ENCODE data around the gene TMC6.
"Not testable (repeated sequence)": the region's sequence is repeated elsewhere in the genome, so short reads cannot be mapped to it uniquely, and the experiment has no call there.

TMC6 gene

DNA sequence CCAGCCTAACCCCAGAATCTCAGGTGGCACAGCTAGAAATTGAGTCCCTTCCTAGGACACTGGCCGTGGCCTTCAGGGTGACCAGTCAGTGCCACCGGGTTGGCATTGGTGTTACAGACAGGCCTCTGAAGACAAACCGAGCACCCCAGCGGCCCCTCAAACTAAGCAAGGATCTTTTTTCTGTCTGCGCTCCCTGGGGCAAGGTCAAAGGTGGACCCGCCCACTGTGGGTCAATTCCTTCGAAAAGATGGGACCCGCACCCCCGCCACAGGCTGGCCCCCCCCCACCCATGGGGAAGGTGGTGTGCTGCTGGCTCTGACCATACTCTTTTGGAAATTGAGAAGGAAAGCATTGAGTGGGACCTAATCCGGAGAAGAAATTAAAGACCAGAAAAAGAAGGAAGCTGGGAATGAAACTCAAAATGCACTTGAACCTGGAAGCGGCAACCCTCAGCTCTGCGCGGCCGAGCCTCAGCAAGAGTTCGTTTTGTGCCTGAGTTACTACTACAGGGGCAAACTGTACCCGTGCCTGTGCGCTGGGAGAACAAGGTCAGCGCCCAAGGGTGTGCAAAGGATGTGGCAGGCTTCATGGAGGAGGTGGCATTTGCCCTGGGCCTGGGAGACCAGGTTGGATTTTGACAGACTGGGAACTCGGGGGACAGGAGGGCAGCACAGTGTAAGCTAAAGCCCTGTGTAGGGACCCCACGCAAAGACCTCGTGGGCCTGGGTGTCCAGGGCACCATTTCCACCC is 20.4 kb downstream of the TMC6 start:
- DNase-seq, result no peak

DNA sequence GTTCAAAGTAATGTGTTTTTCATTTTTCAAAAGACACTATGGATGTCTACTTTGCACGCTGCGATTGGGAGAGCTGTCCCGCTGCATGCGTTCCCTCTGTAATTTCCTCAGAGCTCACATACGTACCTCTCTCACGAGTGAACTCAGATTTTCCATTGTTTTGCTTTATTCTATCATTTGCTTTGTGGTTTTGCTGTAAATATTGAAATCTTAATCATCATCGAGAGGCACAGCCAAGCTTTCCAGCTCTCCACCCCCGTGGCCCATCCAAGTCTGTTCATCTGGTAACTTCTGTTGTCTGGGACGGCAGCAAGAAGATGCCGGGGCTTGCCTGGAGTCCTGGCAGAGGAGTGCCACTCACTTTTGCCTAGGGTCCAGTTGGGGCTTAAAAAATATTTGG is 21.1 kb downstream of the TMC6 start:
- no peak for DNase-seq

DNA sequence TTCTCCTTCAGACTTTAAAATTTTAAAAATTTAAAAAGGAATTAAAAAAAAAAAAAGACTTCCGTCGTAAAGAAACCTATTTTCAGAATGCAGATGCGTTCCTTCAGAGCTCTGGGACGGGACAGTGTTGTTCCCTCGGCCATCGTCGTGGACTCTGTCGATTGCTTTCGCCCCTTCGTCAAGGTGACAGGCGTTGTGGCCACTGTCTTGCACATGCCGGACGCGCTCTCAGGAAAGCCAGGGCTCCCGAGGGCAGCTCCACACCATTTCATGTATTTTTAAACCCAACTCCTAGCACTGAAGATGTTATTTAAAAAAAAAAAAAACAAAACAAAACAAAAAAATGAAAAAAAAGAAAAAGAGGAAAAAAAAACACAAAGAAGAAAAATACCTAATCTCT is 22.3 kb downstream of the TMC6 start:
- no peak for DNase-seq

DNA sequence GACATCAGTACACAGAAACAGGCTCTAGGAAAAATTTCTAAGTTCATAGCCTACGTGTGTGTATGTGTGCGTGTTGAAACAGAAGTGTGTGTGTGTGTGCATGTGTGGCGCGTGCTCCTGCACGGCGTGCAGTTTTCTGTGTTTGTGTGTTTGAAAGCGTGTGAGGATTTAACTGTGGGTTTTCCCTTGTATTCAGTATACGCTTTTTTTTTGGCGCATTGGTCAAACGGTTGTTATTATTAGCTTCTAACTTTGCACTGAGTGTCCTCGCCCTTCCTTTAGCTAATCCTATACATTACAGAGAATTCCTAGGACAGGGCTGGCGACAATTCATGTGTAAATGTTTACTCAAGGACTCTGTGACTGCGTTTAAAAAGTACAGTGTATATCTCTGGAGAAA is 23.0 kb downstream of the TMC6 start:
- DNase-seq, result no peak

DNA sequence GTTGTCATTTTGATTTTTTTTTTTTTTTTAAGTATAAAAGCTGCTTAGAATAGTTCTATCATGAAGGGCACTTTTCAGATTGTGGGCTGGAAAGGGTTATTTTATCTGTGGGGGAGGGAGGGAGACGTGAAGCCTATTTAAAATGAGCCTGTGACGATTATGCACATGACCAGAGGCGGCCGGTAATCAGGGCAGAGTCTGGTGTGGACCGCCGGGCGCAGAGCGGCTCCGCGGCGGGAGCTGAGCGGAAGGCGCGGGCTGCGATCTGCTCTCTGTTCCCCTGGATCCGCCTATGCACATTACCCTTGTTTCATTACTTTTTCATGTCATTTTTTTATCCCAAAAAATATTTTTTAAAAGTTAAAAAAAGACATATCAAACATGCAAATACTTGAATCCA is 23.5 kb downstream of the TMC6 start:
- no peak for DNase-seq

DNA sequence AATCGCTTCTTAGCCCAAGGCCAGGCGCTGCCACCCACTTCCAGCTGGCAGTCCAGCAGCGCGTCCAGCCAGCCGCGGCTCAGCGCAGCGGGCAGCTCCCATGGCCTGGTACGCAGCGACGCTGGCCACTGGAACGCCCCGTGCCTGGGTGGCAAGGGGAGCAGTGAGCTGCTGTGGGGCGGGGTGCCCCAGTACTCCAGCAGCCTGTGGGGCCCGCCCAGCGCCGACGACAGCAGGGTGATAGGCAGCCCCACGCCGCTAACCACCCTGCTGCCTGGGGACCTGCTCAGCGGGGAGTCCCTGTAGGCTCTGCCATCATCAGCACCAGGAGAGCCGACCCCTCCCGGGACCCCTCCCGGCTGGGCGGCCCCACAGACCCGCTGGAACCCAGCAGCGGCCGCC is 24.0 kb downstream of the TMC6 start:
- no peak for DNase-seq

DNA sequence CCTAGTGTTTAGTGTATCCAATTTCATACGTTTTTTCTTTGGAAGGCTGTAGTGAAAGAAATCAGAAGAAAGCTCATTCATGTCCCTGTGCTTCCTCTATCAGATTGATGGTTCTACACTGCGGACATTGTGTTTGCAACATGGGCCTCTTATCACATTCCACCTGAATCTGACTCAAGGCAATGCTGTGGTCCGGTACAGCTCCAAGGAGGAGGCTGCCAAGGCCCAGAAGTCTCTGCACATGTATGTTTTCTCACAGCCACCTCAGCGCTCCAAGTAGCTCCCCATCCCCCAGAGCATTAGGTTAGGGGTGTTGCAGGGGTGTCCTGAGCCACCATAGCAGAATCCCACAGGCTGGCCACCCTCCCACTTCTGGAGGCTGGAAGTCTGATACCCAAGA is 25.2 kb downstream of the TMC6 start:
- no peak for DNase-seq

DNA sequence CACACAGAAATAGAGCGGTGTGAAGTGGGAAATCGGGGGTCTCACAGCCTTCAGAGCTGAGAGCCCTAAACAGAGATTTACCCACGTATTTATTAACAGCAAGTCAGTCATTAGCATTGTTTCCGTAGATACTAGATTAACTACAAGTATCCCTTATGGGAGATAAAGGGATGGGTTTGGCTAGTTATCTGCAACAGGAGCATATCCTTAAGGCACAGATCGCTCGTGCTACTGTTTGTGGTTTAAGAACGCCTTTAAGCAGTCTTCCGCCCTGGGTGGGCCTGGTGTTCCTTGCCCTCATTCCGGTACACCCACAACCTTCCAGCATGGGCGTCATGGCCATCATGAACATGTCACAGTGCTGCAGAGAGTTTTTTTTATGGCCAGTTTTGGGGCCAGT is 27.0 kb downstream of the TMC6 start:
- no peak for DNase-seq

DNA sequence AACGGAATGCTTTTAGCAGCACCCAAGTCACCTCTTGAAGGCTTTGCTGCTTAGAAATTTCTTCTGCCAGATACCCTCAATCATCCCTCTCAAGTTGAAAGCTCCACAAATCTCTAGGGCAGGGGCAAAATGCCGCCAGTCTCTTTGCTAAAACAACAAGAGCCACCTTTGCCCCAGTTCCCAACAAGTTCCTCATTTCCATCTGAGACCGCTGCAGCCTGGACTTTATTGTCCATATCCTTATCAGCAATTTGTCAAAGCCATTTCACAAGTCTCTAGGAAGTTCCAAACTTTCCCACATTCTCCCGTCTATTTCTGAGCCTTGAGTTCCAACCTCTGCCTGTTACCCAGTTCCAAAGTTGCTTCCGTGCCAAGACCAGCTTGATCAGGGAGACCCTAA is 27.4 kb downstream of the TMC6 start:
- DNase-seq, result no peak

DNA sequence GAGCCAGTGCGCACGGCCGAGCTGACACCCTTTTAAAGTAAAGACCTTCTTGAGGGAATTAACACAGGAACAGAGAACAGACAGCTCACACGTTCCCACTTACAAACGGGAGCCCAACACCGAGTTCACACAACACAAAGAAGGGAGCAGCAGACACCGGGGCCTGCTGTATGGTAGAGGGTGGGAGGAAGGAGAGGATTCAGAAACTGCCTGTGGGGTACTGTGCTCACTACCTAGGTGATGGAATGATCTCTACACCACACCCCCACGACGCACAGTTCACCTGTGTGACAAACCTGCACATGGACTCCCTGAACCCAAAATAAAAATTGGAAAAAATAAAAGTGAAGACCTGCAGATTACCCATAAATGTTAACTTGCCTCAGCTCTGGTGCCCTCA is 32.5 kb downstream of the TMC6 start:
- DNase-seq, result no peak

DNA sequence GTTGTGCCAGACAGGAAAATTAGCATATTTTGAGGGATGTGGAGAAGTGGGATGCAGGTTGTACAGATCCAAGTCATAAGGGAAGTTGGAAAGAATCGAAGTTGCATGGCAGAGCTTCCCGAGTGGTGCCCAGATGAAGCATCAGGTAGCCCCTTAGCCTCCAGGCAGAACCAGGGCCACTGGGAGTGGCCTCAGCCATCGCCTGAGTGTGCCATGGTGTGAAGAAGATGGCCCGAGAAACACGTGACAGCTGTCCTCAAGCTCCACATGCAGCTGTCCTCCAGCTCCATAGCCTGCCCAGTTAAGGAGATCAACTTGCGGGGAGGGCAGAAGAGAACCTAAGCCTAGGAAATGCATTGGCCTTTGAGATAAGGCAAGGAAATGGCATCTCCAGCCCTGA is 33.5 kb downstream of the TMC6 start:
- DNase-seq, result no peak

DNA sequence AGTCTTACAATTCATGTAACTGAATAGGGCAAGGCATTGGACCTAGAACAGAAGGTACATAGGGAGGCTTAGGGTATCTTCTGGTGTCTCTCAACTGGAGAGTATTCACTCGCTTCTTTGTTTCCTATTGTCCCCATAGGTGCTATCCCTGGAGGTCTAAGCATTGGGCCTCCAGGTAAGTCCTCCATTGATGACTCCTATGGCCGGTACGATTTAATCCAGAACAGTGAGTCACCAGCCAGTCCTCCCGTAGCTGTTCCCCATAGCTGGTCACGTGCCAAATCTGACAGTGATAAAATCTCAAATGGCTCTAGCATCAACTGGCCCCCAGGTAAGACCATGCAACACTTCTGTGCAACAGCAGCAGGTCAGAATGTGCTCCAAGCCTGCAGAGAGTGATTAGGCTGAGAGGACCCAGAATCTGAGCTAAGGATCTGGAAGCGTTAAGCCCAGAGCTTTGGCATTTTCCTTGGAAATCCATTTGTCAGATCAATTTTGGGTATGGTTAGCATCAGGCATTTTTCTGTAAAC is 35.7 kb downstream of the TMC6 start:
- no peak for DNase-seq

DNA sequence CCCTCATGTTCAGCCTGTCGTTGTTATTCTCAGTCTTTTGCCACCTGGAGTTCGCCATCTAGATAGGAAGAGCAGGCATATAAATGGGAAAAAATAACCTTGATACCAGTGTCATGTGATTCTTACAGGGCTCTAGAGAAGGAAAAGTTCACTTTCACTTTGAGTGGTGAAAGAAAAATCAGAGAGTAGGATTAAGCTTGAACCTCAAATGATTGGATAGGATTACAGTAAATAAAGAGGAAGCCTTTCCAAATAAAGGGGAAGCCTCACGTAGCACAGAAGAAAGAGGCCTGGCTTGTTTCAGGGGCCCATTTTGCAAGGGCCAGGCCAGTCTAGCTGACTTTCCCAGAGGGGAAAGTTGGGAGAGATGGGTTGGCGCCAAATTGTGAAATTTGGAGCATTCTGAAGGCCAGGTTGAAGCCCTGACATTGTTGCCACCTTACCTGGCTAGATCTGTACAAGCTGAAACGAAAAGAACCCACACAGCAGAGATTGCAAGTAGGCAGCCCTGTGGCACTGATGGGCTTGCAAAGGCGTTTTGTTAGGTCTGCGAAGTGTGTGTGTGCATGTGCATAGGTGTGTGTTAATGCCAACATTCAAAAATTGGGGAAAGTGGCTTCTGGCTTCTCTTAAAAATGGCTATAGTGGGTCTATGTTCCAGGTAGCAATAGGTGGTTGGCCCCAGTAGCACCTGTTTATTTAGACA is 38.8 kb downstream of the TMC6 start:
- DNase-seq, result no peak

DNA sequence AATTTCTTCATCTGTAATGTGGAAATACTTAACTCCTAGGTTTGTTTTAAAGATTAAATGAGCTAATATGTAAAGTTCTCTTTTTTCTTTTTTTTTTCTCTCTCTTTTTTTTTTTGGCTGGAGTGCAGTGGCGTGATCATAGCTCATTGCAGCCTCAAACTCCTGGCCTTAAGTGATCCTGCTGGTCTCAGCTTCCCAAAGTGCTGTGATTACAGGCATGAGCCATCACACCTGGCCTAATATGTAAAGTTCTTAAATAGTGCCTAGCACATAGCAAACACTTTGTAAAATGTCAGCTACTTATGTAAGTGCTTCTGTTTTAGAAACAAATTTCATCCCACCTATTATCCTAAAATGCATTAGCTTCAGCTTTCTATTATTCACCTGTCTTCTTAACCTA is 40.0 kb downstream of the TMC6 start:
- no peak for DNase-seq

DNA sequence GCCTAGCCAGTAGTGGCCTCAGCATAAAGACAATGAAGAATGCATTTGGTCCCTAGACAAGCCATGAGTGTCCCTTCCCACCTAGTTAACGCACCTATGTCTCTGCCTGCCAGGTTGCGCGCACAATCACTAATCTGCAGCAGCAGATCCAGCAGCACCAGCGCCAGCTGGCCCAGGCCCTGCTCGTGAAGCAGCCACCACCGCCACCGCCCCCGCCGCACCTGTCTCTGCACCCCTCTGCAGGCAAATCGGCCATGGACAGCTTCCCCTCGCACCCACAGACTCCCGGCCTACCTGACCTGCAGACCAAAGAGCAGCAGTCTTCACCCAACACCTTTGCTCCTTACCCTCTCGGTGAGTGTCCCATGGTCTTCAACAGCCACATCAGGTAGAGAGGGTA is 41.8 kb downstream of the TMC6 start:
- no peak for DNase-seq

DNA sequence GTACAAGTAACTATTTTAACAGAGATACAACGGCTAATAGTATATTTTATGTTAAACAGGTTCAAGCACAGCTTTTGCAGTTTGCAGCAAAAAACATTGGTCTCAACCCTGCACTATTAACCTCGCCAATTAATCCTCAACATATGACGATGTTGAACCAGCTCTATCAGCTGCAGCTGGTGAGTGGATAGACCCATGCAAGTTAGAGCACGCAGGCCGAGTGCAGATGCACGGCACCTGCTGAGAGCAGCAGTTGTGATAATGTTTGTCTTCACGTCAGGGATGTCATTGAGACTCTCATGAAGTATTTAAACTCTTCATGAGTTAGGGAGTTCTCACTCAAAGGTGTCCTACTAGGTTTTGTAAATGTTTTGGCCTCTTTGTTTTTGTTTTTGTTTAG is 45.6 kb downstream of the TMC6 start:
- peak; percentile 93 for DNase-seq

DNA sequence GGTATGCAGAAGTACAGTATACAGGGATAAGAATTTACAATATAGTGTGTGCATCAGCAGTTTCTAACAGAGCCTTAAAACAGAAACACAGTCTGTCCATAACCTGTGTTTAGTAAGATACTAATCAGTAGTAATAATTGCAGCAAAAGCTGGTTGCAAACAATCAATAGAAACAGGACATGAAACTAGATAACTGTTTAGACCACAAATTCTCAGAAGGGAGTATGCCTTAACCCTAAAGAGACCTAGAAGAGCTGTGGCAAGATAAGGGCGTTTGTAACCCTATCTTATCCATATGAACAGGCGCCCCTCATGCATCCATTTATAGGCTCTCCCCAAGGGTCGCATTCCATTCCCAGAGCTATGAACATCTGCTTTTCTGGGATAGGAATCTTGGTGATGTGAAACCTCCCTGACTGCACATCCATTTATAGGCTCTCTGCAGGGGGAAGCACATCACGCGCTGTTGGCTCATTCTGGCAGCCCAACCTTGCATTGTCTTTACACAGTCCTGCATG is 46.1 kb downstream of the TMC6 start:
- peak; percentile 39 for DNase-seq

DNA sequence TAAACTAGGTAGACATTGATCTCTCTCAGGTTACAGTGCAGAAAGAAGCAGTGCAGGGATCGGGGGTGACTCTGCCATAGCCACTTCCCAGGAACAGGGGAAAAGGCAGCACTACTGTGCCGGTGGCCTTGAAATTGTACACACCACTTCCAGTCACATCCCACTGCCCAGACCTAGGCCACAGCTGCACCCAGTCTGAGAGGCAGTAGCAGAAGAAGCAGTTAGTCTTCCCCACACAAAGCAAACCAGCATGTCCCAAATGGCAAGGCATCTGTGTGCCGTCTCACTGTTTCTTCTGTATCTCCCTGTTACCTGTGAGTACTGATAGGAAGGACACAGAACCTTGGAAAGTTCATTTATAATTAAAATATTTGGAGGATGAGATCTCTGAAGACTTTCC is 47.0 kb downstream of the TMC6 start:
- DNase-seq, result no peak

DNA sequence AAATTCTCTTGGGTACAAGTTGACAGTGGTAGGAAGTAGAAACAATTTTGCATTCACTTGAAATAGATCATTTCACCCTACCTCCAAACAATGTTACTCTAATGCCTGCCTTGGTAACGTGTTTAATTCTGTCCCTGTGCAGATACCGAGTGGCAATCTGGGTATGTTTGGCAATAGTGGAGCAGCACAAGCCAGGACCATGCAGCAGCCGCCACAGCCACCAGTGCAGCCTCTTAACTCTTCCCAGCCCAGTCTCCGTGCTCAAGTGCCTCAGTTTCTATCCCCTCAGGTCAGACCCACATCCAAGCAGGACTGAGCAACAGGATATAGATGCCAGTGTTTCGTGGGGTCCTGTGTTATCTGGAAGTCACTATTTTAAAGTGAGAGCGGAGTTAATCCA is 49.3 kb downstream of the TMC6 start:
- DNase-seq, result no peak

DNA sequence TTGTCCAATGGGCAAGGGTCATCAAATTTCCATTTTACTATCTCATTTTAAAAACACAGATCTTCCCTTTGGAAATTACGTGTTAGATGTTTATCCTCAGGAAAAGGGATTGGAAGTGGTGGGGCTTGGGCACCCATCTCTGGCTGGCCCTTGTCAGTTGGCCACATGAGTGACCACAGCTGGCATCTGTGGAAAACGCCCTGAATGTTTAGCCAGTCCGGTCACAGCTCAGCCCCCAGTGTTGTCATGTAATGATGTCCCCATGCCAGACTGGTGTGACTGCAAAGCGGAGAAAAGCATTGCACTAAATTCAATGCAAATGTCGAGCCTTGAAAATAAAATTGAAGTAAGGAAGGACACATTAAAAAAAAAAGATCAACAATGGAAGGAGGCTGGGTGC is 53.0 kb downstream of the TMC6 start:
- DNase-seq, result no peak

DNA sequence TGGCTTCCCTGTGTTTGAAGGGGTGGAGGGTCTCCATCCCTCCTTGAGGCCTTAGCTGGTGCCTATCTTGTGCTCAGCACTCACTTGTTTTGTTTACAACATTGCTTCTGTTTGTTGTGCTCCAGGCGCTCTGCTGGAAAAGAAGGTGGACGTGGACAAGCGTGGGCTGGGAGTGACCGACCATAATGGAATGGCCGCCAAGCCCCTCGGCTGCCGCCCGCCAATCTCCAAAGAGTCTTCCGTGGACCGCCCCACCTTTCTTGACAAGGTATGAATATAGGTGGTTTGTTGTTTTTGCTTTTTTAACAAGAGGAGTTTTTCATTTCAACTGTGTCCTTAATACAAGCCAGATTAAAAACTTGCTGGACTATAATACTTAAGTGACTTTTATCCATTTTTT is 53.5 kb downstream of the TMC6 start:
- no peak for DNase-seq

DNA sequence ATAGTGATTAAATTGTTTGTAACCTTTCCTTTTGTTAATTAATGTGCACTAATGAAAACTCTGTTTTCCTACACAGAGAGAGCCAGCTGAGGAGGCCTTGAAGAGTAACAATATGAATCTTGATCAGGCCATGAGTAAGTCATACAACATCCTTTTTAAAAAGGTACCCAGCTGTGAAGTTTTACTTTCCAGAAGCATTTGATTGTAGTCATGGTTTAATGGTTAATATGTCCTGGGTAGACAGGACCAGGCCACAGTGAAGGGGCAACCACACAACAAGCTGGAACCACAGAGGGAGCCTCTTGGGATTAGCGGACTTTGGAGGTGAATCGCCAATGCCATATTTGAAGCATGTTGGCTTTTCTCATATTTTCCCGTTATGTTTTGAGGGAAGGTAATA is 55.6 kb downstream of the TMC6 start:
- no peak for DNase-seq

DNA sequence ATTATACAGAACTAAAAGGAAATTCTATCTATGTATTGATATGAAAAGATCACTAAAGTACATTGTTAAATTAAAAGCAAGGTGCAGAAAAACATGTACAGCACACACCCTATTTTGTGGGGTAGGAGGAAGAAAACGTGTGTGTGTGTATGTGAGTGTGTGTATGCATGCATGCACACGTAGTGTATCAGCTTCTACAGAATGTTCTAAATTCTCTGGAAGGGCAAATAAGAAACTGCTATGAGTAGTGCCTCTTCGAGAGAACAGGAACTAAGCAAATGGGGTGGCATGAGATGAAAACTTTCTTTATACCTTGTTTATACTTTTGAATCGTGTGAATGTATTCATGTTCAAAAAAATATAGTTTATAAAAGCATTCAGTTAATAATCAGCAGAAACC is 58.9 kb downstream of the TMC6 start:
- no peak for DNase-seq

DNA sequence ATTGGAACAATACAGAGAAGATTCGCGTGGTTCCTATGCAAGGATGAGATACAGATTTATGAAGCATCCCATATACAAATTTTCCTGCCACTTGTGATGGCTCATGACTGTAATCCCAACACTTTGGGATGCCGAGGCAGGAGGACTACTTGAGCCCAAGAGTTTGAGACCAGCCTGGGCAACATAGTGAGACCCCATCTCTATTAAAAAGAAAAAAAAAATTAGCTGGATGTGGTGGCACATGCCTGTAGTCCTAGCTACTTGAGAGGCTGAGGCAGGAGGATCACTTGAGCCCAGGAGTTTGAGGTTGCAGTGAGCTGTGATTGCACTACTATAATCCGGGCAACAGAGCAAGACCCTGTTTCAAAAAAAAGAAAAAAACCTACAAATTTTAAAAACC is 61.6 kb downstream of the TMC6 start:
- not testable (repeated sequence) for DNase-seq

DNA sequence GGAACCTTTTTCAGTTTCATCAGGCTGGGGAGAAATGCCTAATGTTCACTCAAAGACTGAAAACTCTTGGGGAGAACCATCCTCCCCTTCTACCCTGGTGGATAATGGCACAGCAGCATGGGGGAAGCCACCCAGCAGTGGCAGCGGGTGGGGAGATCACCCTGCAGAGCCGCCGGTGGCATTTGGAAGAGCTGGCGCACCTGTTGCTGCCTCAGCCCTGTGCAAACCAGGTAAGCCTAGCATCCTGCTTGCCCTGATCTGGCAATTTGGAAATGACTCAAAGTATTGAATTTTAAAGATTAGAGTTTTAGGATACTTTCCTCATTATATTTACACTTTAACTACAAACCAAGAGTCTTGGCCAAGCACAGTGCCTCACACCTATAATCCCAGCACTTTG is 63.8 kb downstream of the TMC6 start:
- DNase-seq, result no peak
